Effector memory CD8-positive, alpha-beta T cell (primary cell): ENCODE data around the gene BMS1.
"Not testable (repeated sequence)": the region's sequence is repeated elsewhere in the genome, so short reads cannot be mapped to it uniquely, and the experiment has no call there.

ENCODE experiments used
- ATAC-seq: fragments of 150-1000 bp; cut with Tn5 transposase; replicated peaks from 2 replicates; pipeline ENCODE4 v1.10.0; 2021; ENCODE audit warnings: mild to moderate bottlenecking, moderate library complexity
- DNase-seq, 3 experiments: peaks; one replicate each; pipeline ENCODE4 v3.0.0; 2021
- H3K27ac Mint-ChIP-seq, 2 donors: one replicate each; pipeline ENCODE4 v1.8.0; 2022; ENCODE audit warnings: mild to moderate bottlenecking in 2 of 2, mixed read lengths in 2 of 2, moderate library complexity in 2 of 2
- H3K27me3 Mint-ChIP-seq, 2 donors: one replicate each; pipeline ENCODE4 v1.8.0; 2022; ENCODE audit warnings: mixed read lengths in 2 of 2
- H3K36me3 Mint-ChIP-seq: one replicate; pipeline ENCODE4 v1.8.0; 2022; ENCODE audit warnings: mild to moderate bottlenecking, moderate library complexity, mixed read lengths; ENCODE audit not compliant: insufficient read depth
- H3K4me1 Mint-ChIP-seq, 2 donors: one replicate each; pipeline ENCODE4 v1.8.0; 2022; ENCODE audit warnings: low read depth in 2 of 2, mixed read lengths in 2 of 2
- H3K4me3 Mint-ChIP-seq, 2 donors: one replicate each; pipeline ENCODE4 v1.8.0; 2022; ENCODE audit warnings: mild to moderate bottlenecking in 2 of 2, mixed read lengths in 2 of 2, moderate library complexity in 2 of 2
- H3K9me3 Mint-ChIP-seq, 2 donors: one replicate each; pipeline ENCODE4 v1.8.0; 2022; ENCODE audit warnings: mixed read lengths in 2 of 2

Gene BMS1

DNA sequence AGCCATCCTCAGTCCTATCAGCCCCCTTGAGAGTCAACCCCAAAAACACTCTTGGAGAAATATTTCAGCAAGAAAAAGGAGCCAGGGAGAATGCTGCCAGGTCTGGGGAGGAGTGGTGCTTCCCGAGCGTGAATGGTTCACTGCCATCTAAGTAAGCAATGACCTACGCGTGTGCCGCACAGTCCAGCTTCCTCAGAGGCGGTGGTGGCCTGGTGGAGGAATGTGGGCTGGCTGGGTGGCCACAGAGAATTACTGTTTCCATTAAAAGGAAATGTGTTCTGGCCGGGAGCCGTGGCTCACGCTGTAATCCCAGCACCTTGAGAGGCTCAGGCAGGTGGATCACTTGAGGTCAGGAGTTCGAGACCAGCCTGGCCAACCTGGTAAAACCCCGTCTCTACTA, 77.4 kb downstream of the BMS1 start:
- not testable (repeated sequence) for DNase-seq, H3K4me3 Mint-ChIP-seq, H3K9me3 Mint-ChIP-seq, ATAC-seq, H3K4me1 Mint-ChIP-seq, H3K36me3 Mint-ChIP-seq, H3K27ac Mint-ChIP-seq
- H3K27me3 Mint-ChIP-seq, result peaks cover 63 to 83% of the 10 kb centered on the region in 2 donors

DNA sequence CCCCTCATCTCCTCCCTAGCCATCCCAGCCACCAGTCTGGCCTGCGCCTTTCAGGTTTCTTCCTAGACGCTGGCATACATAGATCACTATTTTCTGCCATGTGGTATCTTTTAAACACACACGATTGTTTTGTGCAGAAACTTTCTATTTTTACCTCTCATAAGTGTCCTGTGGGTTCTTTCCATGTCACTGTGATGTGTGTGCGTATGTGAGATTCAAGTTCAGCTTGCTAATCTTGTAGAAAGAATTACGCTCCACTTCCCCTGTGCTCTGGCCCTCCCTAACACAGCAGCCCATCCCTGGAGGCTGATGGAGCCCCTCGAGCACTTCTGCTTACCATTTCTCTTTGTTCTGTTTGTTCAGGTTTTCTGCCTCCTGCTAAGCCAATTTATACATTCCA, 80.2 kb downstream of the BMS1 start:
- not testable (repeated sequence) for H3K4me3 Mint-ChIP-seq, H3K4me1 Mint-ChIP-seq, H3K36me3 Mint-ChIP-seq, ATAC-seq, H3K27ac Mint-ChIP-seq, DNase-seq, H3K9me3 Mint-ChIP-seq
- H3K27me3 Mint-ChIP-seq, result peaks cover 63 to 82% of the 10 kb centered on the region in 2 donors

DNA sequence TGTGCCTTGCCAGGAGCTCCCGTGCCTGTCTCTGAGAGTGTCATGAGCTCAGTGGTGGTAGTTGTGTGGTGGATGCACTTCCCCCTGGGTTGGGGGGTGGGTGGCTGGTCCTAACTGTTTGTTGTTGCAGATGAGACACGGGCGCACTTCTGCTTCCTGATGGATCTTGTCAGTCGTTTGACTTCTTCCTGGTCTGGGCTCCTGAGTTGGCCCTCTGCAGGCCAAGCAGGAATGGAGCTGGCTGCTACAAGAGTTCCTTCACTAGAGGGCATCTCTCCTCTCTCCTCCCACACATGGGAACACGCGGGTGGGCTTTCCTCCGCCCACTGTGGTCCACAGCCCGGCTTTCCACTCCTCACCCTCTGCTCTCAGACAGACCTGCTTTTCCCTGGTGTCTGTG, 82.0 kb downstream of the BMS1 start:
- H3K36me3 Mint-ChIP-seq, result no peaks in the 10 kb centered on the region
- peaks cover 50 to 66% of the 10 kb centered on the region in 2 donors for H3K27me3 Mint-ChIP-seq
- no peak for DNase-seq
- no peak overlapping the region for H3K4me3 Mint-ChIP-seq
- ATAC-seq, result no peak
- H3K9me3 Mint-ChIP-seq, result no peaks in the 10 kb centered on the region
- peaks cover 0 to 2% of the 10 kb centered on the region in 2 donors for H3K4me1 Mint-ChIP-seq
- H3K27ac Mint-ChIP-seq, result no peak overlapping the region

DNA sequence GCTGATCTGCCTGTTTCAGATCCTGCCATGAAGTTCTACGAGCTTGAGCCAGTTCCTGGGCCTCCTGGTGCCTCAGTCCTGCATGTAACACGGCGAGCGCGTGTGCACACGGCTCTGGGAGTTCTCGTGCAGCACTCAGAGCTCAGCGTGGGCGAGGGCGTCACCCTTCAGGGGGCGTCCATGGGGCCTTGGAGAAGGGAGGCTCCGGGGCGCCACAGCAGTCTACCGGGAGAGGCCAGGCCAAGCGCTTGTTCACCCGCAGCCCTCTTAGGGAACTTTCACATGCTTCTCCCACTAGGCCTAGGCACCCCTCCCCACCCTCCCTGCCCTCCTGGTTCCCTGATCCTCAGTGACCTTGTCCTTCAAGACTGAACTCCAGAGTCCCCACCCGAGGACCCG, 83.1 kb downstream of the BMS1 start:
- H3K9me3 Mint-ChIP-seq, result no peaks in the 10 kb centered on the region
- H3K36me3 Mint-ChIP-seq, result no peaks in the 10 kb centered on the region
- peaks cover 0 to 2% of the 10 kb centered on the region in 2 donors for H3K4me1 Mint-ChIP-seq
- DNase-seq (no peak), ATAC-seq (no peak)
- H3K27ac Mint-ChIP-seq, result no peak overlapping the region
- peaks cover 51 to 59% of the 10 kb centered on the region in 2 donors for H3K27me3 Mint-ChIP-seq
- H3K4me3 Mint-ChIP-seq, result no peak overlapping the region

DNA sequence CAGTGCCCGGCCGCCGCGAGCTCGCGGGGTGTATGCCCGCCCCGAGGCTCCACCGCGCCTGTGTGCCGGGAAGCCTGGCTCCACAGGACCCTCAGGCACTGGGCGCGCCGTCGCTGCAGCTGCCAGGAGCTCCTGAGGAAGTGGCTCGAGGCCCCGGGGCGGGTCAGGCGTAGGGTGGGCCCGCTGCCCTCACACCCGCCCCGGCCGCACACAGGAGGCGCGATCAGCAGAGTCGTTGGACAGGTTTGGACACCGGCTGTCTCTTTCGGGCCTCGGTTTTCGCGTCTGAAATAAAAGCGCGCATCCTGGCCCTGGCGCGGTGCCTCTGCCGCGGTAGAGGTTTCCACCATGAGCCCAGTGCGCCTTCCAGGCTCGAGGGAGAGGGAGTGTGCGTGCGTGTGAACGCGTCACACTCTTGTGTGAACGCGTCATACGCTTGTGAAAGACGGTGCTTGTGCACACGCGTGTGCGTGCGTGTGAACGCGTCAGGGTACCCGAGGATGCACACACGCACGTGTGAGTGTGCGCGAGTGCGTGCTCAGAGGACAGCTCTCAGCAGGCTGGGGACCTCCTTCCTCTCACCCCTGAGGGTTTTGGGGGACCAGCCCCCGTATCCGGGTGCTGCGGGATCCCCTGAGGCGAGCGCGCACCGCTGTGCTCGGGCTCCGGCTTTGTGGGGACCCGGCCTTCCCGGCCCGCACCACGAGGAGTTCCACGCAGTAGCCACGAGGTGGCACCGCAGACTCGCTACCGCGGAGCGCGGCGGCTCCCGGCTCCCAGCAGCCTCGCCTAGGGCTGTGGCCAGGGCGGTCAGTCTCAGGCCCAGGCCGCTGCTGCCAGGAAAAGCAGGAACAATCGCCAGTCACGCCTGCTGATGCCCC, 83.8 kb downstream of the BMS1 start:
- peak overlapping the region in 1 of 2 donors; percentile 54 for H3K4me3 Mint-ChIP-seq
- ATAC-seq (peak; percentile 42), DNase-seq (peak in 2 of 3 experiments; percentile 12 to 23)
- no peak overlapping the region for H3K27ac Mint-ChIP-seq
- no peaks in the 10 kb centered on the region for H3K9me3 Mint-ChIP-seq
- peaks cover 50 to 57% of the 10 kb centered on the region in 2 donors for H3K27me3 Mint-ChIP-seq
- peaks cover 0 to 2% of the 10 kb centered on the region in 2 donors for H3K4me1 Mint-ChIP-seq
- H3K36me3 Mint-ChIP-seq, result no peaks in the 10 kb centered on the region

DNA sequence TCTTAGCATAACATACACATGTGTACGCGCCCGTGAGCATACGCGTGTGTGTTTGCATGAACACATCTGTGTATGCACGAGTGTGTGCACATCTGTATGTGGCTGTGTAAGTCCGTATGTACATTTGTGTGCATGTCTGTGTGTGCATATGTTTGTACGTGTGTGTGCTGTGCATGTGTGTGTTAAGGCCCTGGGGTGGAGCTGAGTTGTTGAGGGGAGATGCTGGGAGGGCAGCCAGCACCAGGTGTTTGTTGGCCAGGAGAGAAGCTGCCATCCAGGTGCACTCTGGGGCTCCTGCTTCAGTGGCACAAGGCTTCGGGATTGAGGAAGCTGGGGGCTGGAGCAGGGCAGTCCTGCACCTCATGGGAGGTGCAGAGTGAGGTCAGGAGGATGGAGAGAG, 85.0 kb downstream of the BMS1 start:
- ATAC-seq, result no peak

DNA sequence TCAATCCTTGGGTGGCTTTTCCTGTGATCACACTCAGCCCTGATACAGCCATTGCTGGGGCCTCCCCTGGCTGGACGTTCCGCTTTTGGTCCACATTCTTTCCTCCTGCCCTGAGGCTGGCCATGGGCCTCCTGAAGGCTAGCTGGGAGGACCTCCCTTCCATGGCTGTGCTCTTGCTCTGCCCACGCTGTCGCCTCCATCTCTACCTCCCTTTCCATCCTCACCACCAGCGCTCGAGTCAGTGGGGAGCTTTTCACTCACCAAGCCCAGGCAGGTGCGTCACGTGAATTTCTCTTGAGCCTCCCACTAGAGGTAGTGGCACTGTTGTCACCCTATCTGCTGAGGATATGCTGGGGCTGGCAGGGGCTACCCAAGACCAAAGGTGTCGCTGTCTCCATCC, 85.9 kb downstream of the BMS1 start:
- Mint-ChIP-seq H3K4me3 (no peak overlapping the region), H3K36me3 (no peaks in the 10 kb centered on the region), H3K9me3 (no peaks in the 10 kb centered on the region), H3K27me3 (peaks cover 50% of the 10 kb centered on the region in 2 donors), H3K4me1 (peaks cover 0 to 2% of the 10 kb centered on the region in 2 donors), H3K27ac (no peak overlapping the region)
- DNase-seq, result no peak
- no peak for ATAC-seq

More for the DNA sequence above, 85.0 kb downstream of the BMS1 start:
- no peak overlapping the region for H3K4me3 Mint-ChIP-seq
- peaks cover 59 to 60% of the 10 kb centered on the region in 2 donors for H3K27me3 Mint-ChIP-seq
- no peaks in the 10 kb centered on the region for H3K9me3 Mint-ChIP-seq
- H3K4me1 Mint-ChIP-seq, result peaks cover 0 to 2% of the 10 kb centered on the region in 2 donors
- H3K36me3 Mint-ChIP-seq, result no peaks in the 10 kb centered on the region
- DNase-seq, result no peak
- no peak overlapping the region for H3K27ac Mint-ChIP-seq

DNA sequence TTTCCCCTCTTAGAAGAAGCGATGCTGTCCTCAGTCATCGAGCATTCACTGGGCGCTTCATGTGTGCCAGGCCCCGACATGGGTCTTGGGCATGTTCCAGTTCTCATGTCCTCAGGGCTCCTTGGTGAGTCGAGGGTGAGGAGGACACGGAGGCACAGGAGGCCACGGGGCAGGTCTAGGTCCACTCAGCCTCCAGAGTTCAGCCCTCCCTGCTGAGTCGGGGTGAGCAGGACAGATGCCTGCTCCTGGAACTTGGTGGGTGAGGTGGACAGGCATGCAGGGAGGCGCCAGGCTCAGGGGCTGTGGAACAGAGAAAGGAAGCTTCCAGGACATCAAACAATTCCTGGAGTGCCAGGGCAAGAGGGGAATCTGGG, 87.4 kb downstream of the BMS1 start:
- Mint-ChIP-seq H3K4me1 (peaks cover 0 to 2% of the 10 kb centered on the region in 2 donors), H3K9me3 (no peaks in the 10 kb centered on the region), H3K27ac (no peak overlapping the region), H3K4me3 (no peak overlapping the region), H3K36me3 (no peaks in the 10 kb centered on the region), H3K27me3 (peaks cover 35 to 48% of the 10 kb centered on the region in 2 donors)
- DNase-seq, result no peak
- ATAC-seq, result no peak

DNA sequence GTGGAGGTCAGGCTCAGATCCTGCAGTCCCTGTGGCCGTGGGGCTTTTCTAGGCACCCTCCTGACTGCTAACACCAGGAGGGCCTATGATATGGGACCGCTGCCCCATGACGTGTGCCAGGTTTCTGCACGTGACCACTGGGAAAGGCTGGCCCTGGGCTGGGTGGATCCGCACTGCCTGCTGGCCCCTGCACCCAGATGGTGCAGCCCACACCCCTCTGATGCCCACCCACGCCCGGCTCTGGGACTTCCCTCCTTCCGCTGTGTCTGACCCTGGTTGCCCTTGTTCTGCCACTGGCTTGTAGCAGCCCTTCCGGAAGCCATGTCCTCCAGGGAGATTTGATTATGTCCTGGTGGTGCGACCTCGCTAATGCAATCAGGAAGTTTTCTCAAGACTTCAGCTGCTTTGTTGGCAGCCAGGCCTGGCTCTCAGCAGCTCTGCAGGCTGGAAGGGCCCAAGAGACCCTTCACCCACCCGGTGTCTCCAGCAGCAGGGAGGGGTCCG, 88.6 kb downstream of the BMS1 start:
- not testable (repeated sequence) for H3K36me3 Mint-ChIP-seq, H3K4me3 Mint-ChIP-seq, H3K27ac Mint-ChIP-seq, DNase-seq, H3K9me3 Mint-ChIP-seq, ATAC-seq, H3K4me1 Mint-ChIP-seq
- peaks cover 28 to 53% of the 10 kb centered on the region in 2 donors for H3K27me3 Mint-ChIP-seq

DNA sequence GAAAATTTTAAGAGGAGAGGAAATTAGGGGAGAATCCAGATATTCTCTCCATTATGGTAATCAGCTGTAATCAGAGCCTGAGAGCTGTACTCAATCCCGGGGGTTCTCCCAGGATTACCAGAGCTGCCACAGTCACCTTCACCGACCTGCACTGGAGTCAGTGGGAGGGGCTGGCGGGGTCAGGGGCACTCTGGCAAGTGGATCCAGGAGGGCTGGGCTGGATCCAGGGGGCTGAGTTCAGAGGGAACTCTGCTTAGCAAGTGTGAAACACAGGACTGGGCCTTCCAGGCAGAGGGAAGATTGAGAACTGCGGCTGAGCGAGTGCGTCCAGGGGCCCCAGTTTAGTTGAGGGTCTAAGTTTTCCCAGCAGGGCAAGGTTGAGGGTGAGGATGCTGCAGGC, 89.2 kb downstream of the BMS1 start:
- no peak overlapping the region for H3K27ac Mint-ChIP-seq
- peaks cover 0 to 2% of the 10 kb centered on the region in 2 donors for H3K4me1 Mint-ChIP-seq
- H3K27me3 Mint-ChIP-seq, result peaks cover 28 to 57% of the 10 kb centered on the region in 2 donors
- H3K4me3 Mint-ChIP-seq, result no peak overlapping the region
- H3K9me3 Mint-ChIP-seq, result no peaks in the 10 kb centered on the region
- DNase-seq, result no peak
- ATAC-seq, result no peak
- no peaks in the 10 kb centered on the region for H3K36me3 Mint-ChIP-seq

DNA sequence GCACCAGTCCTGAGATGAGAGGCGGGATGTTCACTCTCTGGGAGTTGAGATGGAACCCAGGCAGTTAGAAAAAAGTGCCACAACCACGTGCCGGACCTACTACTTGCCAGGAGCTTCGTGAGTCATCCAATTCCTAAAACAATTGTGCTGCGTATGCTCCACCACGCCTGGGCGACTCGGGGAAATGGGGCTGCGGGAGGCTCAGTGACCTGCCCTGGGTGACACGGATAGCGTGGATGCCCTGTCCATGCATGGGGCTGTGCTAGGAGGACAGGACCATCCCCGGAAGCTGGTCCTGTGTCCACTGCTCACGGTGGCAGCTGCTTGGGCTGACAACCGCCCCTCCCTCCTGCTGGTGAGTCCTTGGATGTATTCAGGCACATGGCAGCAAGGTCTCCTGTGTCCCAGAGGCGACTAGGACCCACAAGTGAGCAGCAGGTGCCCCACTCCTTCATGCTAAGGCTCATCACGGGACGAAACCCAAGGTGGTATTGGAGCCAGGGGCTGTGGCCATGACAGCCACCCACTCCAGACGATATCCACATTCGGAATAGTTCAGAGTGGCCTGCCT, 90.4 kb downstream of the BMS1 start:
- no peak overlapping the region for H3K4me3 Mint-ChIP-seq
- DNase-seq, result no peak
- no peaks in the 10 kb centered on the region for H3K36me3 Mint-ChIP-seq
- no peaks in the 10 kb centered on the region for H3K9me3 Mint-ChIP-seq
- H3K4me1 Mint-ChIP-seq, result no peaks in the 10 kb centered on the region
- peaks cover 18 to 57% of the 10 kb centered on the region in 2 donors for H3K27me3 Mint-ChIP-seq
- ATAC-seq, result no peak
- no peak overlapping the region for H3K27ac Mint-ChIP-seq

DNA sequence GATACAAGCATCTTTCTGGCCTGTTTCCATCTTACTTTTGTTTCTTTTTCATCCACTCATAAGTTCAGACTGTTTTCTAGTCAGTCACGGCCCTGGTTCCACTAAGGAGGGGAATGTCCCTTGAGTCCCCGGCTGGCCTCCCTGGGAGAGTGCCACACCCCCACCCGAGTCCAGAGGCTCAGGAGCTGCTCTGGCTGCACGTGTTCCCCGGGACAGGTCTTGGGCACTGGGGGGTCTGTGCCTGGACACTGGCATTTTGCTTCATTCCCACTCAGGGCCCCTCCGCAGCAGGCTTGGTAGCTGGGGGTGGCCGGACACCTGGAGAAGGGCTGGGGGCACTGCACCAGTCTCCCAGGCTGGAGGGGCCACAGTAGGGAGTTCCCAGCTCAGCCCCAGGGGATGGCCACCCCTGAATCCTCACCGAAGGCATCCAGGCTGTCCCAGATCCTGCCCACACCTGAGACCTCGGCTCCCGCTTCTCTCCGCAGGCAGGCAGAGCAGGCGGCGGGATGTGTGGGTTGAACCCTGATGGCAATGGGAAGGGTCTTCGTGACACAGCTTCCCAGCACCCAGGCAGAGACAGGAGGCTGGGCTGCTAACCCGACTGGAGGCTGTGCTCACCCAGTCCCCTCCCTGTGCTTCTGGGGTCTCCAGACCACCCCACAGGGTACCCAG, 92.3 kb downstream of the BMS1 start:
- Mint-ChIP-seq H3K27me3 (peaks cover 21 to 68% of the 10 kb centered on the region in 2 donors), H3K9me3 (no peaks in the 10 kb centered on the region), H3K36me3 (no peaks in the 10 kb centered on the region), H3K27ac (no peak overlapping the region), H3K4me1 (no peaks in the 10 kb centered on the region), H3K4me3 (no peak overlapping the region)
- DNase-seq (no peak), ATAC-seq (no peak)

DNA sequence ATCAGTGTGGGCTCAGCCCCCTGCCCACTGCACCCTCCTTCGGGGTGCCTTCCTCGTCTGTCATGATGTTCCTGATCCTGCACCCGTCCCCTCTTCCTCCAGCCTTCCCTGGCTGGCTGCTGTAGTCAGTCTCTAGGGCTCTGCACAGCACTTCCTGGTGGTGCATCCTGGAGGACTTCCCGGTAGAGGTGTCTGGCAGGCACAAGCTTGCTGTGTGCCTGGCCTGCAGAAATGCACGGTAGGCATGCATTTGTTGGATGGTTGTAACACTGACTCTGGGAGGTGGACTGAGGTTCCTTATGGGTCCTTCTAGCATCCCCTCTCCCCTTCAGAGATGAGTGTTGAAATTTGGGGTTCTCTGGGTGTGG, 92.8 kb downstream of the BMS1 start:
- no peak overlapping the region for H3K27ac Mint-ChIP-seq
- H3K9me3 Mint-ChIP-seq, result no peaks in the 10 kb centered on the region
- DNase-seq (no peak), ATAC-seq (no peak)
- no peaks in the 10 kb centered on the region for H3K36me3 Mint-ChIP-seq
- no peaks in the 10 kb centered on the region for H3K4me1 Mint-ChIP-seq
- no peak overlapping the region for H3K4me3 Mint-ChIP-seq
- peaks cover 20 to 72% of the 10 kb centered on the region in 2 donors for H3K27me3 Mint-ChIP-seq
